ENCODE data around the gene ADAMTSL1.

DNA sequence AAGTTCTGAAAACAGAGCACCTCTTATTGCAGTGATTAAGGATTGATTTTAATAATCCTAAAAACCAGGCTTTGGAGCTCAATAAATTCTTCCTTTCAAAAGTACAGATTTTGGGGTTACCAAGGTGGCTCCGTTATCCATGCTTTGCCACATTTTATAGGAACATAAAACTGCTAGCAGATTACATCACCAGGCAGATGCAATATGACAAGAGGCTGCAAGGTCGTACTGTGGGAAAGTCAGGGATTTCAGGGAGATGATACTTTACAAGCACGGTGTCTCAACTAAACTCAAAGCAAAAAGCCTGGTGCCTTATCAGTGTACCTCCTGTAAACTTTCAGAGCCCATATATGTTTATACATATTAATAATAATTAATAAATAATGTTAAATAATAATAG, 28.6 kb downstream of the ADAMTSL1 start:
- TF ChIP-seq, protein P1, sequence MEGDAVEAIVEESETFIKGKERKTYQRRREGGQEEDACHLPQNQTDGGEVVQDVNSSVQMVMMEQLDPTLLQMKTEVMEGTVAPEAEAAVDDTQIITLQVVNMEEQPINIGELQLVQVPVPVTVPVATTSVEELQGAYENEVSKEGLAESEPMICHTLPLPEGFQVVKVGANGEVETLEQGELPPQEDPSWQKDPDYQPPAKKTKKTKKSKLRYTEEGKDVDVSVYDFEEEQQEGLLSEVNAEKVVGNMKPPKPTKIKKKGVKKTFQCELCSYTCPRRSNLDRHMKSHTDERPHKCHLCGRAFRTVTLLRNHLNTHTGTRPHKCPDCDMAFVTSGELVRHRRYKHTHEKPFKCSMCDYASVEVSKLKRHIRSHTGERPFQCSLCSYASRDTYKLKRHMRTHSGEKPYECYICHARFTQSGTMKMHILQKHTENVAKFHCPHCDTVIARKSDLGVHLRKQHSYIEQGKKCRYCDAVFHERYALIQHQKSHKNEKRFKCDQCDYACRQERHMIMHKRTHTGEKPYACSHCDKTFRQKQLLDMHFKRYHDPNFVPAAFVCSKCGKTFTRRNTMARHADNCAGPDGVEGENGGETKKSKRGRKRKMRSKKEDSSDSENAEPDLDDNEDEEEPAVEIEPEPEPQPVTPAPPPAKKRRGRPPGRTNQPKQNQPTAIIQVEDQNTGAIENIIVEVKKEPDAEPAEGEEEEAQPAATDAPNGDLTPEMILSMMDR (conservative IDR thresholded peaks at IDR 0.05; ENCODE audit: low read length), result no peak
- no peak for TF ChIP-seq EZH2phosphoT487 (IDR thresholded peaks at IDR 0.05; ENCODE audit: borderline replicate concordance)
